K562 (cell line): ENCODE measurements around the gene PTPRR. TPM values are rescaled to one million over a fixed set of nuclear protein-coding genes. Genes with fewer than 3 reads are reported as not detected.
A peak's percentile ranks its signal among the peaks of the same experiment; 100 is the strongest.

Experiments
- ATAC-seq: fragments of 200-7000 bp; cut with Tn5 transposase; 3 replicates; pipeline ENCODE4 v1.9.1; 2020; ENCODE audit warnings: moderate library complexity
- BruUV-seq: library from RNA; stranded (reverse); fragments of 400-500 nt; replicated peaks from 2 replicates; lab custom pipeline; 2021; lab: Mats Ljungman, UMichigan
- CTCF ChIA-PET: fragments of 300-600 bp; formaldehyde crosslinking; extraction: SDS; loops from one replicate; lab custom pipeline; 2021; ENCODE audit warnings: low intra/inter-chr PET ratio; lab: Yijun Ruan, JAX
- POLR2A ChIA-PET: fragments of 300-600, 350-650 bp; sonication (Branson Sonifier 250); formaldehyde crosslinking; extraction: SDS; loops from one replicate; lab custom pipeline; 2021; ENCODE audit warnings: antibody characterized with exemption, inconsistent platforms; lab: Yijun Ruan, JAX
- DNase-seq, 4 experiments: peaks; one replicate each; pipeline versions ENCODE4 v3.0.0 to v3.0.0-alpha.2; 2011 to 2018; ENCODE audit warnings: low spot score in 3 of 4, mixed read lengths in 3 of 4; ENCODE audit errors: extremely low read depth in 1 of 4
- FAIRE-seq: peaks from 2 replicates; lab custom pipeline; 2011; peaks lifted over from hg19 to GRCh38; lab: Jason Lieb, UNC
- H2AFZ ChIP-seq: 2 replicates; pipeline ENCODE4 v1.6.0; 2011; ENCODE audit warnings: low read depth, low read length, control low read depth, inconsistent platforms
- H3K27ac ChIP-seq: fragments of 200-600 bp; 3 replicates; pipeline ENCODE4 v1.8.0; 2011; ENCODE audit warnings: low read depth, mild to moderate bottlenecking, control low read depth, inconsistent platforms, low read length, moderate library complexity, mixed read lengths; ENCODE audit errors: extremely low read depth
- H3K27me3 ChIP-seq, 2 experiments: fragments of 300-600 bp in 1 of 2; 2 replicates in 1 of 2; 3 replicates in 1 of 2; pipeline versions ENCODE4 v1.6.0 to v1.8.0; 2011; ENCODE audit warnings: inconsistent platforms in 2 of 2, low read length in 2 of 2, mild to moderate bottlenecking in 1 of 2, mixed read lengths in 1 of 2, moderate library complexity in 1 of 2; ENCODE audit not compliant: control insufficient read depth in 2 of 2, insufficient read depth in 2 of 2
- H3K36me3 ChIP-seq: fragments of 300-600 bp; 3 replicates; pipeline ENCODE4 v1.8.0; 2011; ENCODE audit warnings: mild to moderate bottlenecking, low read length, inconsistent platforms; ENCODE audit not compliant: control insufficient read depth, insufficient read depth
- H3K4me1 ChIP-seq, 2 experiments: fragments of 200-600 bp in 1 of 2; replicated peaks in 1 of 2; 2 replicates in 1 of 2; 3 replicates in 1 of 2; pipeline versions ENCODE4 v1.5.1 to v1.8.0; 2011; ENCODE audit warnings: inconsistent platforms in 2 of 2, low read length in 2 of 2, mild to moderate bottlenecking in 1 of 2, mixed read lengths in 1 of 2, moderate library complexity in 1 of 2; ENCODE audit not compliant: control insufficient read depth in 2 of 2, insufficient read depth in 2 of 2
- H3K4me2 ChIP-seq: 2 replicates; pipeline ENCODE4 v1.6.1; 2011; ENCODE audit warnings: low read length, control low read depth, inconsistent platforms, mixed read lengths; ENCODE audit not compliant: insufficient read depth
- H3K4me3 ChIP-seq: fragments of 200-600 bp; sonication (generic), shearing (Covaris generic); 2 replicates; pipeline ENCODE4 v1.5.1; 2016; ENCODE audit warnings: control low read depth, inconsistent platforms
- H3K79me2 ChIP-seq: fragments of 200-600 bp; 3 replicates; pipeline ENCODE4 v1.8.0; 2011; ENCODE audit warnings: low read length, inconsistent platforms; ENCODE audit not compliant: control insufficient read depth, insufficient read depth
- H3K9ac ChIP-seq, 2 experiments: 2 replicates each; pipeline versions ENCODE4 v1.6.0 to v1.6.1; 2011; ENCODE audit warnings: low read depth in 2 of 2, low read length in 2 of 2, control low read depth in 1 of 2, inconsistent platforms in 1 of 2, mild to moderate bottlenecking in 1 of 2, mixed read lengths in 1 of 2; ENCODE audit not compliant: insufficient read depth in 1 of 2
- H3K9me1 ChIP-seq: one replicate; pipeline ENCODE4 v1.6.0; 2011; ENCODE audit warnings: inconsistent platforms, mild to moderate bottlenecking, low read length, moderate library complexity; ENCODE audit not compliant: control insufficient read depth, insufficient read depth
- H3K9me3 ChIP-seq: replicated peaks from 2 replicates; pipeline ENCODE4 v1.5.1; 2011; ENCODE audit warnings: low read depth, low read length, inconsistent platforms; ENCODE audit not compliant: control insufficient read depth, insufficient read depth
- H4K20me1 ChIP-seq: replicated peaks from 2 replicates; pipeline ENCODE4 v1.6.1; 2011; ENCODE audit warnings: low read length, inconsistent platforms, mixed read lengths; ENCODE audit not compliant: control insufficient read depth, insufficient read depth
- ETV6 ChIP-seq, 3 experiments: fragments of 150-350 bp in 1 of 3; sonication (generic) in 1 of 3; formaldehyde crosslinking in 1 of 3; IDR thresholded peaks; 2 replicates each; pipeline versions ENCODE4 v1.6.1 to v1.8.0; 2014 to 2022; ENCODE audit warnings: borderline replicate concordance in 2 of 3, low read depth in 2 of 3, antibody characterized with exemption in 1 of 3, low read length in 1 of 3, mild to moderate bottlenecking in 1 of 3, missing genetic modification reagents in 1 of 3
- HNRNPK ChIP-seq: fragments of 200-400 bp; formaldehyde crosslinking; IDR thresholded peaks from one replicate; pipeline ENCODE4 v1.6.1; 2018; ENCODE audit warnings: mild to moderate bottlenecking, low read depth, low read length; ENCODE audit not compliant: poor library complexity, severe bottlenecking
- MAZ ChIP-seq, 2 experiments: fragments of 450-650 bp in 1 of 2; sonication (generic) in 1 of 2; formaldehyde crosslinking; IDR thresholded peaks in 1 of 2; conservative IDR thresholded peaks in 1 of 2; 2 replicates each; pipeline versions ENCODE4 v1.4.0 to v1.5.0; 2020; ENCODE audit warnings: mild to moderate bottlenecking in 1 of 2, missing genetic modification reagents in 1 of 2
- NR2C2 ChIP-seq, 2 experiments: fragments of 200-800 bp in 1 of 2; sonication (Bioruptor generic) in 1 of 2; sonication (generic) in 1 of 2; formaldehyde crosslinking in 1 of 2; IDR thresholded peaks; 2 replicates each; pipeline versions ENCODE4 v1.6.1 to v1.8.0; 2016 to 2022; ENCODE audit warnings: mild to moderate bottlenecking in 1 of 2, missing compliant biosample characterization in 1 of 2, missing genetic modification characterization in 1 of 2, missing genetic modification reagents in 1 of 2
- POLR3G ChIP-seq: IDR thresholded peaks from 2 replicates; pipeline ENCODE4 v1.6.1; 2011; ENCODE audit not compliant: insufficient read length, insufficient replicate concordance; ENCODE audit errors: extremely low read depth
- RBBP5 ChIP-seq: fragments of 200-600 bp; sonication (generic); IDR thresholded peaks from 2 replicates; pipeline ENCODE4 v1.6.1; 2012; ENCODE audit warnings: borderline replicate concordance, mild to moderate bottlenecking, low read length, control low read depth, inconsistent platforms; ENCODE audit not compliant: insufficient read depth, poor library complexity, severe bottlenecking
- RBFOX2 ChIP-seq: fragments of 200-400 bp; formaldehyde crosslinking; IDR thresholded peaks from 2 replicates; pipeline ENCODE4 v1.6.1; 2017; ENCODE audit warnings: low read depth, mild to moderate bottlenecking, low read length, moderate library complexity
- STAG1 ChIP-seq: sonication (generic); formaldehyde crosslinking; IDR thresholded peaks from 2 replicates; pipeline ENCODE4 v1.5.0; 2020; ENCODE audit warnings: missing genetic modification reagents, borderline replicate concordance
- VEZF1 ChIP-seq: fragments of 200-800 bp; sonication (Bioruptor generic); IDR thresholded peaks from 2 replicates; pipeline ENCODE4 v1.6.1; 2017; ENCODE audit warnings: missing genetic modification characterization, missing compliant biosample characterization
- ZBTB7A ChIP-seq: IDR thresholded peaks from 2 replicates; pipeline ENCODE4 v1.6.1; 2011; ENCODE audit warnings: low read depth, mild to moderate bottlenecking, low read length, moderate library complexity, borderline replicate concordance; ENCODE audit not compliant: control insufficient read depth
- ZKSCAN3 ChIP-seq: fragments of 250-450 bp; sonication (Bioruptor Pico); IDR thresholded peaks from 2 replicates; pipeline ENCODE4 v1.4.0; 2020
- ZNF174 ChIP-seq: fragments of 250-450 bp; sonication (Bioruptor Pico); IDR thresholded peaks from 2 replicates; pipeline ENCODE4 v1.4.0; 2020; ENCODE audit warnings: mild to moderate bottlenecking
- WGBS: fragments of 100-300 bp; shearing (Covaris generic); methylation state at CpG from one replicate; pipeline ENCODE4 v1.1.6; 2016; ENCODE audit warnings: low coverage, mixed read lengths; ENCODE audit not compliant: insufficient coverage; ENCODE audit errors: missing lambda C conversion rate; 5-methylcytosine and 5-hydroxymethylcytosine counted together
- in situ Hi-C: fragments of 300-500 bp; cut with MboI; formaldehyde crosslinking; loops from 4 replicates; pipeline ENCODE4 v1.15.0; 2018; ENCODE audit warnings: inconsistent platforms, mixed read lengths
- intact Hi-C: fragments of 100-400 bp; cut with micrococcal nuclease; formaldehyde crosslinking; loops from 2 replicates; pipeline ENCODE4 v1.14.2; 2022
- polyA plus RNA-seq, 8 experiments: library from polyadenylated mRNA; depleted of rRNA in 4 of 8; stranded (reverse) in 5 of 8; unstranded in 3 of 8; fragments of >200 nt; fragmentation: Nextera tagmentation in 2 of 8; fragmentation: Illumina TruSeq in 1 of 8; extraction: Ambion mirVana in 2 of 8; extraction: Trizol in 1 of 8; gene quantifications; 2 replicates each; pipeline versions ENCODE4 v1.2.1 to v1.2.3, GENCODE V29; 2011 to 2014; ENCODE audit warnings: inconsistent platforms in 1 of 8, missing spikeins in 1 of 8
- total RNA-seq, 7 experiments: library from RNA; depleted of rRNA in 6 of 7; stranded (reverse); fragments of >200 nt in 6 of 7; fragmentation: Illumina TruSeq in 2 of 7; extraction: Trizol in 2 of 7; gene quantifications; 2 replicates each; pipeline versions ENCODE4 v1.2.1 to v1.2.3, GENCODE V29; 2011 to 2021; ENCODE audit warnings: low replicate concordance in 1 of 7
- TF ChIP-seq, protein P1 (sequence below): fragments of 450-650 bp; IDR thresholded peaks from 2 replicates; pipeline ENCODE4 v1.6.1; 2017; ENCODE audit warnings: mild to moderate bottlenecking, moderate library complexity

PTPRR gene
- total and polyA plus RNA-seq, 9 of the 15 experiments (the other 6 are each of a cell fraction or from before 2014, with no cell fraction given), result 6.6 to 41.7 (median 12.3) TPM

- TF ChIP-seq STAG1 (CRISPR knock-in tag) (no peak), POLR3G (no peak), HNRNPK (no peak)
Observed at GRCh38 chr12:70615174-70615866, 305.2 kb downstream of the PTPRR start (continued).

- POLR2A ChIA-PET, result interaction anchor here (0.5 to 2.0 kb wide), 4 partner anchors 12 to 530 kb away, joined by 3 to 9 read pairs (median 4); no protein-coding TSS in a partner anchor
- peak overlapping the region; percentile 45 for H3K4me3 ChIP-seq
- DNase-seq (peak; percentile 14 to 40 (median 24)), FAIRE-seq (no peak), ATAC-seq (peak; percentile 86)
- peaks cover 3% of the 10 kb centered on the region; the same call in 1 of the 3 replicates for H3K36me3 ChIP-seq
- peaks cover 0 to 10% of the 10 kb centered on the region in 2 experiments; a peak in 2 of 5 replicates for H3K4me1 ChIP-seq
- H3K9me1 ChIP-seq, result no peaks in the 10 kb centered on the region
- peak overlapping the region; percentile 21; the same call in 1 of the 3 replicates for H3K27ac ChIP-seq
- H2AFZ ChIP-seq, result peak overlapping the region; percentile 76
- no TSS peak for BruUV-seq
- in situ Hi-C loops, result no loop called here
- CTCF ChIA-PET, result no interaction called here
- no peaks in the 10 kb centered on the region for H3K9me3 ChIP-seq
- H3K9ac ChIP-seq, result peak overlapping the region; percentile 49 to 91; a peak in 3 of 4 replicates
- H3K4me2 ChIP-seq, result peak overlapping the region; percentile 70
- WGBS, result 25% methylated on average over 15 of the region's 63 CpGs
- H4K20me1 ChIP-seq, result no peaks in the 10 kb centered on the region
- no peaks in the 10 kb centered on the region for H3K27me3 ChIP-seq
- intact Hi-C loops, result loop anchor here (5.0 kb wide), 1 partner anchor 52 kb away; no protein-coding TSS in a partner anchor
- H3K79me2 ChIP-seq, result no peaks in the 10 kb centered on the region
- TF ChIP-seq ZBTB7A (peak; percentile 17; the same call in 1 of the 2 replicates), VEZF1 (CRISPR knock-in tag) (peak; percentile 59; the same call in 1 of the 2 replicates), ZNF174 (no peak), MAZ (CRISPR knock-in tag; conservative IDR thresholded peaks at IDR 0.05 in 1 of 2, IDR thresholded peaks at IDR 0.05 in 1 of 2) (peak; percentile 31 to 33; a peak in 1 of 4 replicates), RBBP5 (peak; percentile 59), RBFOX2 (peak; percentile 76), ETV6 (IDR thresholded peaks at IDR 0.05; ENCODE audit: borderline replicate concordance in 1 of 2, low read depth in 2 of 2, low read length in 1 of 2) (peak in 1 of 2 experiments; percentile 23; a peak in 1 of 4 replicates), ETV6 (CRISPR knock-in tag; IDR thresholded peaks at IDR 0.05; ENCODE audit: borderline replicate concordance) (no peak), NR2C2 (CRISPR knock-in tag; IDR thresholded peaks at IDR 0.05) (no peak), NR2C2 (tag; IDR thresholded peaks at IDR 0.05) (peak; percentile 15; the same call in 1 of the 2 replicates), ZKSCAN3 (no peak)
- TF ChIP-seq, protein P1, sequence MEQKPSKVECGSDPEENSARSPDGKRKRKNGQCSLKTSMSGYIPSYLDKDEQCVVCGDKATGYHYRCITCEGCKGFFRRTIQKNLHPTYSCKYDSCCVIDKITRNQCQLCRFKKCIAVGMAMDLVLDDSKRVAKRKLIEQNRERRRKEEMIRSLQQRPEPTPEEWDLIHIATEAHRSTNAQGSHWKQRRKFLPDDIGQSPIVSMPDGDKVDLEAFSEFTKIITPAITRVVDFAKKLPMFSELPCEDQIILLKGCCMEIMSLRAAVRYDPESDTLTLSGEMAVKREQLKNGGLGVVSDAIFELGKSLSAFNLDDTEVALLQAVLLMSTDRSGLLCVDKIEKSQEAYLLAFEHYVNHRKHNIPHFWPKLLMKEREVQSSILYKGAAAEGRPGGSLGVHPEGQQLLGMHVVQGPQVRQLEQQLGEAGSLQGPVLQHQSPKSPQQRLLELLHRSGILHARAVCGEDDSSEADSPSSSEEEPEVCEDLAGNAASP, result no peak
Observed at GRCh38 chr12:70609739-70610491, 310.6 kb downstream of the PTPRR start.
